ENCODE measurements around the gene ADO.

DNA sequence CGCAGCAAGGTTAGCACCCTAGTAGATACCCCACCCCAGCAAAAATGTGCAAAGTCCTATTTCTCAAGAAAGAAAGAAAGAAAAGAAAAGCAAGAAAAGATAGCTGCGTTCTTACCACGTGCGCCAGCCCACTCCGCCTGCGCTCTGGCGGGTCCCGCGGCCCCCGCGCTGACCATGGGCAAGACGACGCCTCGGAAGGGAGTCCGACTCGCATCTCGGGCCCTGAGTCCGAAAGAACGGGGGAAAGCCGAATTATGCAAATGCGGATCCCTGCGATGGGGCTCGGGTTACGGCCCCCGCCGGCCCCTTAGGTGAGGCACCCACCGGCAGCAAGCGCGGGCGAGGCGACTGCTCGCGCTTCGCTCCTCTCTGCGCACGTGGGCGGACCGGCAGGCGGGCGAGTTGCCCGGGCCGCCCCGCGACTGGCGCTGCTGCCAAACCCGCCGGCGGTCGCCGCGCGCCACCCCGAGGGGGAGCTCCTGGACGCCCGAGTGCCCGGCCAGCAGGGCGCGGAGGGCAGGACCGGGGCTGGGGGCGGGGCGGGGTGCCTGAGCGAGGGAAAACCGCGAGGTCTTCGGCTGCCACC lies 14.0 kb downstream of the ADO start:
- TF ChIP-seq EZH2 (IDR thresholded peaks at IDR 0.05) (no peak), POLR2AphosphoS5 (IDR thresholded peaks at IDR 0.05; ENCODE audit: borderline replicate concordance, low read depth, low read length) (no peak)
